Measurements from ENCODE around the gene TOM1L2.

DNA sequence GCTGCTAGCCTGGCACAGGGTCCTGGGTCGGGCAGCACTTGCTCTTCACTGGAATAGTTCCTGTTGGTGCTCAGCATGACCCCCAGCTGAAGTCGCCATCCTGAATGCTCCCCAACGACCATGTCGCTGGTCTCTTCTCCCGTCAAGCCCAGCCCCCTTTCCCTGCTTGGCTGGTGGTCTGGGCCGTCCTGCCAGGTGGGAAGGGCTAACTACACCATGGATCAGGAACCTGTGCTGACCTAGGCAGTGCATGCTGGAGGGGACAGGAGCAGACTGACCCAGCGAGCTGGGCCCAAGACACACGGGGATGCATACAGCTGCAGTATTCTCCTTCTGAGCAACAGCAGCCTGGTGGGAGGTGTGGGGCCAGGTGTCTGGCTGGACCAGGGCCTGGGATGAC lies 126.2 kb downstream of the TOM1L2 start:
- TF ChIP-seq, protein P1, sequence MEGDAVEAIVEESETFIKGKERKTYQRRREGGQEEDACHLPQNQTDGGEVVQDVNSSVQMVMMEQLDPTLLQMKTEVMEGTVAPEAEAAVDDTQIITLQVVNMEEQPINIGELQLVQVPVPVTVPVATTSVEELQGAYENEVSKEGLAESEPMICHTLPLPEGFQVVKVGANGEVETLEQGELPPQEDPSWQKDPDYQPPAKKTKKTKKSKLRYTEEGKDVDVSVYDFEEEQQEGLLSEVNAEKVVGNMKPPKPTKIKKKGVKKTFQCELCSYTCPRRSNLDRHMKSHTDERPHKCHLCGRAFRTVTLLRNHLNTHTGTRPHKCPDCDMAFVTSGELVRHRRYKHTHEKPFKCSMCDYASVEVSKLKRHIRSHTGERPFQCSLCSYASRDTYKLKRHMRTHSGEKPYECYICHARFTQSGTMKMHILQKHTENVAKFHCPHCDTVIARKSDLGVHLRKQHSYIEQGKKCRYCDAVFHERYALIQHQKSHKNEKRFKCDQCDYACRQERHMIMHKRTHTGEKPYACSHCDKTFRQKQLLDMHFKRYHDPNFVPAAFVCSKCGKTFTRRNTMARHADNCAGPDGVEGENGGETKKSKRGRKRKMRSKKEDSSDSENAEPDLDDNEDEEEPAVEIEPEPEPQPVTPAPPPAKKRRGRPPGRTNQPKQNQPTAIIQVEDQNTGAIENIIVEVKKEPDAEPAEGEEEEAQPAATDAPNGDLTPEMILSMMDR (IDR thresholded peaks at IDR 0.05) = no peak
- no peak for TF ChIP-seq POLR2A (IDR thresholded peaks at IDR 0.05)

Measured in uterus (tissue), 2 donors.